ENCODE measurements around the gene FES.
"Not testable (repeated sequence)": the region's sequence is repeated elsewhere in the genome, so short reads cannot be mapped to it uniquely, and the experiment has no call there.

The FES gene

GRCh38 chr15:90883976-90884718 lies at the start of gene FES:
Gene FES (plus strand): TSS chr15:90884504. CDS start chr15:90885046, 542 bp downstream.
- FAIRE-seq = no peak

DNA sequence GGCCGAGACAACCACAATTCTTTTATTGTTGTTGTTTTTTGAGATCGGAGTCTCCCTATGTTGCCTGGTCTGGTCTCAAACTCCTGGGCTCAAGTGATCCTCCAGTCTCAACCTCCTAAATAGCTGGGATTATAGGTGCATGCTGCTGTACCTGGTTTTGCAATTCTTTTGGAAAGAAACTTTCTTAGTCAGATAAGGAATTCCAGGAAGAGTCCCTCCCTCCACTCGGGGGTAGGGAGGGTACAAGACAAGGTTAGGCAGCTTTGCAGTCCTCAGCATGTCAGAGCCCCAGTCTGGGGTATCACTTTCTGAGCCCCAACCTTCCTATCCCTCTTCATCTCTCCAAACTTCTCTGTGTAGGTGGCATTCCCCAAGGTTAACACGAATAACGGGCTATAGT lies 49.7 kb upstream of the FES start:
- no peak for FAIRE-seq

GRCh38 chr15:90836296-90836871 lies 47.9 kb upstream of the FES start:
- no peak for FAIRE-seq

GRCh38 chr15:90837094-90837493 lies 47.2 kb upstream of the FES start:
- no peak for FAIRE-seq

DNA sequence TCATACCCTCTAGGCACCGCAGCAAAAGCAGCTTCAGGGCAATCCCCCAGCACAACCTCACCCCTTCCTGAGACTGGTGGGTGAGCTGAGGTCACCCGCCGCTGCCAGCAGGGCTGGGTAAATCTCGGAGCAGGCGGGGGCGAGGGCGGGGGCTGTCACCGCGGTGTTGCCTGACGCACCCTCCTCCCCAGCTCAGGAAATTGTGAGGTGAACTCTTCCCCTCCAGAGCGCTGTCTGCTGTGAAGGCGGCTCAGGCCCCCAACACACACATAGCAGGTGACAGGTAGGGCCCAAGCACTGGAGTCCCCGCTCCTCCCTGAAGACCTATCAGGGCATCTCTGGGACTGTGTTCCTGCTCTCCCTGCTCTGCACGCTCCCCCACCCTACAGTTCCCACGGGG lies 46.2 kb upstream of the FES start:
- FAIRE-seq = no peak

- FAIRE-seq = no peak
Measured at GRCh38 chr15:90838544-90838943, 45.8 kb upstream of the FES start.

- FAIRE-seq = no peak
Measured at GRCh38 chr15:90839187-90840071, 44.9 kb upstream of the FES start.

- no peak for FAIRE-seq
Measured at GRCh38 chr15:90840157-90840855, 44.0 kb upstream of the FES start.

GRCh38 chr15:90840954-90841353 lies 43.4 kb upstream of the FES start:
- no peak for FAIRE-seq

GRCh38 chr15:90844696-90845095 lies 39.6 kb upstream of the FES start:
- no peak for FAIRE-seq

GRCh38 chr15:90845201-90845949 lies 38.9 kb upstream of the FES start:
- no peak for FAIRE-seq

GRCh38 chr15:90849424-90849823 lies 34.9 kb upstream of the FES start:
- not testable (repeated sequence) for FAIRE-seq

DNA sequence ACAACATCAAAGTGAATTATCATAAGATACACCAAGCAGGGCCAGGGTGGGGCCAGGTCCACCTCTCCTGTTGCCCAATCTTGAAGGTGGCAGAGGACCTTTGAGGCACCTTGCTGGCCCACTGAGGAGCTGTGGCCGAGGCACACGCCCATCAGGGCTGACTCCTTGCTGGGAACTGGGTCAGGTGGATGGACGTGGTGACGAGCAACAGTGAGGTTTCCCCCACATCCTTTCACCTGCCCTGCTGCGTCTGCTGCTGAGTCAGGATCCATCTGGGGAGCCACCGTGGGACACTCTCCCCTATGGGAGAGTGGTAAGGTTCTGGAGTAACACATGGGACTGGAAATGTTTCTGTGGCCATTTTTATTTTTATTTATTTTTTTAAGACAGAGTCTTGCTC lies 33.2 kb upstream of the FES start:
- no peak for FAIRE-seq

DNA sequence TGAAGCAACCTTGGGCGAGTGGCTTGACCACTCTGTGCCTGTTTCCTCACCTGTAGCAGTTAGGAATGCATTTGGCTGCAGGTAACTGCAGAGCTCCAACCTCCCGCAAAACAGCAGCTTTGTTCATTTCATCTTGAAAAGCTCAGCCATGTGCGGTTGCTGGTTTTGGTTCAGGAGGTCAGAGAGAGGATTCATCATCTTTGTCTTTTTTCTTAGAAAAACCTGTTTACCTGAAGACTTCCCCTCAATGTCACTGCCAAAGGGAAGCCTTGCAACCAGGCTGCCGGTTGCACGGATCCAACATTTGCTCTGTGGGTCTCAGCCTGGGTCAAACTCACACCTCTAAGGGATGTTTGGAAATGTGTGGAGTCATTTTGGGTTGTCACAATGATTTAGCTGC lies 32.4 kb upstream of the FES start:
- FAIRE-seq = no peak

DNA sequence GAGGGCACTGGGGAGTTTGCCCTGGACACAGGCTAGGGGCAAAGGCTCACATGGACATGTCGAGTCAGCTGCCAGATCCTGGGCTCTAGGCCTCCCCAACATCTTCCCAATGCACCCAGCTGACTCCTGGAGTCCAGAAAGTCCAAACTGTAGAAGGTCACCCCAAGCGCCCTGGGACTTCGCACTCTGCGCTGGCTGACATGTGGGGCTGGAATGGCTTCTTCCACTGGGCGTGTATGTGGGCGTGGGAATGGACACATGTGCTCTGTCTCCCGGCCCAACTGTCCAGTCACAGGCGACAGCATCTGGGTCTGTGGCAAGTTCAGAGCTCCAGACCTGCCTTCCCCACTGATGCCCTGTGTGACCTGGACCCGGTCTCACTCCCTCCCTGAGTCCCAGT lies 29.2 kb upstream of the FES start:
- no peak for FAIRE-seq

- FAIRE-seq = no peak
Measured at GRCh38 chr15:90857337-90857736, 27.0 kb upstream of the FES start.

DNA sequence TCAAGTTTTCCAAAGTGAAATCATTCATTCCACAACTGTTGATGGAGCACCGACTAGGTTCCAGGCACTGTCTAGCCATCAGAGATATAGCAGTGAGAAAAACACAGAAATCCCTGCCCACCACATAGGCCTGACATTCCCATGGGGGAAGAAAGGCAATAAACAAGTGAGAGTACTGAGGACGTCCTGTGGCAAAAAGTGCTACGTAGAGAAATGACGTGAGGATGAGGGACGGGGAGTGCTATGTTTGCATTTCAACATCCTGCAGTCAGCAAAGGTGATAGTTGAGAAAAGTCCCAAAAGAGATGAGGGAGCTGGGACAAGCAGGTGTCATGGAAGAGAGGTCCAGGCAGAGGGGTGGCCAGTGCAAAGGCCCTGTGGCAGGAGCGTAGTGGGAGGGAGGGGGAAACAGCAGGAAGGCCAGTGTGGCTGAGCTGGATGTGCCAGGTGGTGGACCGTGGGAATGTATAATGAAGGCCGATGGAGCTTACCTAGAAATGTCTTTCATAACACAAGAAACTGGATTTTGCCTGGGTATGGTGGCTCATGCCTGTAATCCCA lies 26.3 kb upstream of the FES start:
- no peak for FAIRE-seq

DNA sequence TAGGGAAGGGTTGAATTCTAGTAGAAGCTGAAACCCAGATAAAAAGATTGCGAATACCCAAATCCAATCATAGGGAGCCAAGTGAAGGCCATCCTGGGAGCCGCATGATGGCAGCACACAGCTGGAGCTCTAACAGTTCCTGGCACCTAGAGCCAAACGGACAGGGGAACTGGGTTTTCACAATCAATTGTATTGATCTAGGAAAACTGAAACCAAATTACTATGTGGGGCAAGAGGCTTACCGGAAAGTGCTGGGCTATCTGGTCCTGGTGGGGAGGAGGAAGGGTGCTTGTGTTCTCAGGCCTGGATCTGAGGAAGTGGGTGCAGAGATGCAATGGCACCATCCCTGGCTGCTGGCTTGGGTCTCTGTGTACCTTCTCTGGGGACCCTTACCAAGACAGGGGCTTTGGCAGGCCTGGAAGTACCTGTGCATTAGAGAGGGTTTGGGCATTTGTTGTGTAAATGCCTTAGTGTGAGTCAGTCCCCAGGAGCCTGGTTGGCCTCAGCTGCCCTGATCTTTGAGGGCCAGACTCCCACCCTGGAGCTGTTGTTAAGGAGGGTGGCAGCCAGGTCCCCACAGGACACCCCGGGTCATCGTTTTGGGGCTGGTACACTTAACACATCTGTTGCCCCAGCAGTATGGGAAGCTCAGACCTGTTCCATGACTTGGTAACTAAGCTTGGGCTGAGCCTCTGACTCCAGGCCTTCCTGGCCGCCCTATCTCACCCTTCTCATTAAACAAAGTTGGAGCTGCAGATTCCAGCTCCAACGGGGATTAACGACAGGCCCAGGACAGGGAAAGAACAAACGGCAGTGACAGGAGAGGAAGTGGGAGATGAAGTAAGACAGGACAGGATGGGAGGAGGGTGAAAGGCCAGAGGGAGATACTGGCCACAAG lies 24.8 kb upstream of the FES start:
- no peak for FAIRE-seq

- no peak for FAIRE-seq
Measured at GRCh38 chr15:90860450-90860849, 23.9 kb upstream of the FES start.

DNA sequence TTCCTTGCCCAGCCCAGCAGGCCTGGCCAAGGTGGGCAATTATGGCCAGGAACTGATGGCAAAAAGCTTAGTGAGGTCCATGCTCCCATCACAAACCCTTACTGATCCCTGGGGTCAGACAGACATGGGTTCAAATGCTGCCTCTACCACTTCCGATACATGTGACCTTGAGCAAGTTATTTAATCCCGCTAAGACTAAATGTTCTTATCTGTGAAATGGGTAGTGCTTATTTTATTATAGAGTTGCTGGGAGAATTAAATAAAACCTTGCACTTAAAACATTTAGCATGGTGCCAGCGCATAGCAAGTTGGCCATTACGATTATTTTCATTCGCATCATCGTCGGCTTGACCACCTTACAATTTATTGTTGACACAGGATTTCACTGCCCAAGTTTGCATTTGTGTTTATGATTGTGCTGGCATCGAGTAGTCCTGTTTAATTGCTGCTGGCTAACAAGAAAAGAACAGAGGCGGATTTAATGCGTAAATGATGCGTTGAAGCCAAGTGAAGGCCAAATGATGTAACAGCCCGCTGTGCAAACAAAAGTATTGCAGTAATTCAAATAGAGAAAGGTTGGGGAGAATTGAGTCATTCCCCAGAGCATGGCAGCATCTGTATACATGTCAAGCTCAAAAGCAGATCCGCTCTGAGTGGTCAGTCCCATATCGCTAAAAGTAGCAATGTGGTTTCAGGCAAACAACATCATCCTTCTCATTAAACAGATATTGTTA lies 23.2 kb upstream of the FES start:
- no peak for FAIRE-seq
